IMR-90 (cell line): ENCODE measurements around the gene ZNF263. TPM values are rescaled to one million over a fixed set of nuclear protein-coding genes. Genes with fewer than 3 reads are reported as not detected.

Experiments used
- ATAC-seq: fragments of 200-7000 bp; cut with Tn5 transposase; 2 replicates; pipeline ENCODE4 v1.9.1; 2020; ENCODE audit warnings: low read depth, mild to moderate bottlenecking, moderate library complexity
- BruUV-seq: library from RNA; stranded (reverse); fragments of 400-500 nt; replicated peaks from 2 replicates; lab custom pipeline; 2021; lab: Mats Ljungman, UMichigan
- CTCF ChIA-PET: fragments of 300-600 bp; formaldehyde crosslinking; extraction: SDS; loops from one replicate; lab custom pipeline; 2021; ENCODE audit warnings: antibody characterized with exemption; lab: Yijun Ruan, JAX
- POLR2A ChIA-PET: fragments of 300-600 bp; sonication (Branson Sonifier 250); formaldehyde crosslinking; loops from one replicate; lab custom pipeline; 2022; ENCODE audit warnings: antibody characterized with exemption; ENCODE audit not compliant: unreplicated experiment; lab: Charles Lee
- DNase-seq: peaks from one replicate; pipeline ENCODE4 v3.0.0; 2013
- H2AFZ ChIP-seq: replicated peaks from 2 replicates; pipeline ENCODE3; 2013; ENCODE audit warnings: low read length, mild to moderate bottlenecking; ENCODE audit not compliant: poor library complexity
- H2AK5ac ChIP-seq: 2 replicates; pipeline ENCODE4 v1.6.1; 2013; ENCODE audit warnings: low read depth, low read length, inconsistent platforms
- H2AK9ac ChIP-seq: replicated peaks from 2 replicates; pipeline ENCODE3; 2013; ENCODE audit warnings: mild to moderate bottlenecking, low read depth, low read length, moderate library complexity; ENCODE audit not compliant: poor library complexity
- H2BK120ac ChIP-seq: 2 replicates; pipeline ENCODE4 v1.6.1; 2013; ENCODE audit warnings: low read depth, low read length, inconsistent platforms
- H2BK15ac ChIP-seq: 3 replicates; pipeline ENCODE4 v1.6.1; 2013; ENCODE audit warnings: low read depth, low read length, inconsistent platforms
- H2BK20ac ChIP-seq: 2 replicates; pipeline ENCODE4 v1.6.1; 2013; ENCODE audit warnings: low read depth, mild to moderate bottlenecking, inconsistent platforms, low read length, moderate library complexity
- H2BK5ac ChIP-seq: 2 replicates; pipeline ENCODE4 v1.6.1; 2013; ENCODE audit warnings: mild to moderate bottlenecking, low read depth, low read length, inconsistent platforms; ENCODE audit not compliant: poor library complexity, severe bottlenecking
- H3K14ac ChIP-seq: replicated peaks from 2 replicates; pipeline ENCODE4 v1.6.1; 2013; ENCODE audit warnings: low read depth, low read length, inconsistent platforms
- H3K18ac ChIP-seq: 2 replicates; pipeline ENCODE4 v1.6.1; 2013; ENCODE audit warnings: low read depth, low read length, control low read depth
- H3K23ac ChIP-seq: 2 replicates; pipeline ENCODE4 v1.6.1; 2013; ENCODE audit warnings: low read depth, low read length, inconsistent platforms
- H3K27ac ChIP-seq: 2 replicates; pipeline ENCODE4 v1.5.1; 2013; ENCODE audit warnings: mild to moderate bottlenecking, control low read depth, low read length; ENCODE audit not compliant: insufficient read depth
- H3K27me3 ChIP-seq: 2 replicates; pipeline ENCODE4 v1.6.1; 2013; ENCODE audit warnings: low read length; ENCODE audit not compliant: control insufficient read depth, insufficient read depth
- H3K36me3 ChIP-seq: 2 replicates; pipeline ENCODE4 v1.6.1; 2013; ENCODE audit warnings: low read length, mixed read lengths; ENCODE audit not compliant: control insufficient read depth, insufficient read depth
- H3K4ac ChIP-seq: 2 replicates; pipeline ENCODE4 v1.6.1; 2013; ENCODE audit warnings: low read depth, low read length, inconsistent platforms
- H3K4me1 ChIP-seq: 2 replicates; pipeline ENCODE4 v1.6.1; 2013; ENCODE audit warnings: low read length, mixed read lengths; ENCODE audit not compliant: control insufficient read depth, insufficient read depth
- H3K4me2 ChIP-seq: 2 replicates; pipeline ENCODE4 v1.6.1; 2013; ENCODE audit warnings: low read depth, mild to moderate bottlenecking, control low read depth, low read length, moderate library complexity
- H3K4me3 ChIP-seq: 2 replicates; pipeline ENCODE4 v1.5.1; 2013; ENCODE audit warnings: low read depth, mild to moderate bottlenecking, control low read depth, low read length, moderate library complexity; ENCODE audit not compliant: insufficient read depth
- H3K56ac ChIP-seq: 2 replicates; pipeline ENCODE4 v1.6.1; 2013; ENCODE audit warnings: low read length, inconsistent platforms; ENCODE audit not compliant: insufficient read depth; ENCODE audit errors: extremely low read depth
- H3K79me1 ChIP-seq, 2 experiments: 2 replicates each; pipeline ENCODE4 v1.6.1; 2013; ENCODE audit warnings: low read length in 2 of 2, inconsistent platforms in 1 of 2, low read depth in 1 of 2
- H3K9ac ChIP-seq: 2 replicates; pipeline ENCODE4 v1.6.1; 2013; ENCODE audit warnings: low read depth, low read length, control low read depth
- H3K9me1 ChIP-seq: 2 replicates; pipeline ENCODE4 v1.6.1; 2013; ENCODE audit warnings: low read length, inconsistent platforms; ENCODE audit not compliant: insufficient read depth
- H3K9me3 ChIP-seq: 2 replicates; pipeline ENCODE4 v1.6.1; 2013; ENCODE audit warnings: low read length; ENCODE audit not compliant: control insufficient read depth, insufficient read depth
- H4K20me1 ChIP-seq: 2 replicates; pipeline ENCODE4 v1.6.1; 2013; ENCODE audit warnings: low read length, inconsistent platforms; ENCODE audit not compliant: insufficient read depth
- H4K5ac ChIP-seq: 2 replicates; pipeline ENCODE4 v1.6.1; 2013; ENCODE audit warnings: mild to moderate bottlenecking, low read depth, low read length, control low read depth
- H4K8ac ChIP-seq, 2 experiments: 2 replicates each; pipeline ENCODE4 v1.6.1; 2013; ENCODE audit warnings: low read depth in 2 of 2, low read length in 2 of 2, control low read depth in 1 of 2, inconsistent platforms in 1 of 2
- H4K91ac ChIP-seq: 2 replicates; pipeline ENCODE4 v1.6.1; 2013; ENCODE audit warnings: low read depth, low read length, inconsistent platforms; ENCODE audit not compliant: insufficient read depth
- FOS ChIP-seq: fragments of 150-350 bp; IDR thresholded peaks from 2 replicates; pipeline ENCODE4 v1.6.1; 2016; ENCODE audit warnings: low read depth, low read length
- RCOR1 ChIP-seq: IDR thresholded peaks from 2 replicates; pipeline ENCODE4 v1.6.1; 2012; ENCODE audit warnings: mild to moderate bottlenecking, low read length, improper control_type of control experiment; ENCODE audit not compliant: insufficient replicate concordance
- WGBS, 2 experiments: methylation state at CpG; one replicate each; pipeline versions ENCODE4 v1.1.5 to v1.1.7; 2013; ENCODE audit warnings: missing lambda C conversion rate in 2 of 2; ENCODE audit not compliant: insufficient read length in 1 of 2; ENCODE audit errors: extremely low coverage in 2 of 2; 5-methylcytosine and 5-hydroxymethylcytosine counted together
- dilution Hi-C: fragments of 300-500 bp; cut with HindIII; formaldehyde crosslinking; loops from one replicate; pipeline ENCODE4 v1.14.3; 2018; ENCODE audit warnings: low sequenced_read_pairs; ENCODE audit not compliant: unreplicated experiment
- in situ Hi-C: fragments of 300-500 bp; cut with MboI; formaldehyde crosslinking; loops from 3 replicates; pipeline ENCODE4 v1.14.3; 2019; ENCODE audit warnings: low sequenced_read_pairs, inconsistent platforms, mixed read lengths
- intact Hi-C: fragments of 100-400 bp; cut with micrococcal nuclease; formaldehyde crosslinking; loops from 2 replicates; pipeline ENCODE4 v1.10.0; 2022
- polyA plus RNA-seq, 3 experiments: library from polyadenylated mRNA; depleted of rRNA; stranded (reverse); fragments of >200 nt; gene quantifications; 2 replicates each; pipeline ENCODE4 v1.2.3, GENCODE V29; 2012; ENCODE audit warnings: low replicate concordance in 1 of 3
- total RNA-seq: library from RNA; depleted of rRNA; stranded (reverse); fragments of >200 nt; gene quantifications from 2 replicates; pipeline ENCODE4 v1.2.3, GENCODE V29; 2012
- TF ChIP-seq, protein P1 (sequence below): conservative IDR thresholded peaks from 2 replicates; pipeline ENCODE4 v1.5.1; 2012; ENCODE audit warnings: mild to moderate bottlenecking, low read depth, low read length, improper control_type of control experiment
- TF ChIP-seq, protein P2 (sequence below): fragments of 150-350 bp; IDR thresholded peaks from 2 replicates; pipeline ENCODE4 v1.6.1; 2017; ENCODE audit warnings: mild to moderate bottlenecking, antibody characterized with exemption, low read length, low read depth

The ZNF263 gene
- total and polyA plus RNA-seq, 2 of the 4 experiments (the other 2 are of a cell fraction) = 20.8 to 40.3 TPM

DNA sequence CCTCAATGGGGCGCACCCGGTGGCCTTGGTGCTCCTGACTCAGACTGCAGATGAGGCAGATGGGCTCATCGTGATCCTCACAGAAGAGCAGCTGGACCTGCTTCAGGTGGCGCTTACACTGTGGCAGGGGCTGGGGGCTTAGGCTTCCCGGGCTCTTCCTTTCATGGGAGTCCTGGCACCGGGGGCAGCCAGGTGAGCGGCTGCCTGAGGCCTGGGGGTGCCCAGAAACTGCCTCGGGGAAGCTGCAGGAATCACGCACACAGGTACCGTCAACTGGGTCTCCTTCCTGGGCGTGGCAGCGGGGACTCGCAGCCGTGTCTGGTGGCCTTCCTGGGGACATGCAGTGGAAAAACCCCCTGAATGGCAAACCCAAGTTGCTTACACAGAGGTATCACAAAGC lies 33.8 kb upstream of the ZNF263 start:
- no peak overlapping the region for H2BK15ac ChIP-seq
- H3K18ac ChIP-seq = no peak overlapping the region
- no peaks in the 10 kb centered on the region; the same call in 1 of the 2 replicates for H3K9me3 ChIP-seq
- no peak overlapping the region for H2AK5ac ChIP-seq
- no peaks in the 10 kb centered on the region for H3K4me1 ChIP-seq
- H3K4me3 ChIP-seq = no peak overlapping the region
- no peak overlapping the region for H2BK120ac ChIP-seq
- intact Hi-C loops = no loop called here
- H2BK5ac ChIP-seq = no peak overlapping the region
- no peaks in the 10 kb centered on the region for H3K36me3 ChIP-seq
- H3K9me1 ChIP-seq = no peaks in the 10 kb centered on the region
- no peak overlapping the region for H2BK20ac ChIP-seq
- H4K20me1 ChIP-seq = no peaks in the 10 kb centered on the region
- H3K79me1 ChIP-seq = no peaks in the 10 kb centered on the region
- no peak overlapping the region for H3K27ac ChIP-seq
- H3K4me2 ChIP-seq = no peak overlapping the region
- H3K27me3 ChIP-seq = peaks cover 30% of the 10 kb centered on the region
- no peak overlapping the region for H2AK9ac ChIP-seq
- dilution Hi-C loops = no loop called here
- in situ Hi-C loops = no loop called here
- no peak overlapping the region for H4K91ac ChIP-seq
- TF ChIP-seq, protein P1, sequence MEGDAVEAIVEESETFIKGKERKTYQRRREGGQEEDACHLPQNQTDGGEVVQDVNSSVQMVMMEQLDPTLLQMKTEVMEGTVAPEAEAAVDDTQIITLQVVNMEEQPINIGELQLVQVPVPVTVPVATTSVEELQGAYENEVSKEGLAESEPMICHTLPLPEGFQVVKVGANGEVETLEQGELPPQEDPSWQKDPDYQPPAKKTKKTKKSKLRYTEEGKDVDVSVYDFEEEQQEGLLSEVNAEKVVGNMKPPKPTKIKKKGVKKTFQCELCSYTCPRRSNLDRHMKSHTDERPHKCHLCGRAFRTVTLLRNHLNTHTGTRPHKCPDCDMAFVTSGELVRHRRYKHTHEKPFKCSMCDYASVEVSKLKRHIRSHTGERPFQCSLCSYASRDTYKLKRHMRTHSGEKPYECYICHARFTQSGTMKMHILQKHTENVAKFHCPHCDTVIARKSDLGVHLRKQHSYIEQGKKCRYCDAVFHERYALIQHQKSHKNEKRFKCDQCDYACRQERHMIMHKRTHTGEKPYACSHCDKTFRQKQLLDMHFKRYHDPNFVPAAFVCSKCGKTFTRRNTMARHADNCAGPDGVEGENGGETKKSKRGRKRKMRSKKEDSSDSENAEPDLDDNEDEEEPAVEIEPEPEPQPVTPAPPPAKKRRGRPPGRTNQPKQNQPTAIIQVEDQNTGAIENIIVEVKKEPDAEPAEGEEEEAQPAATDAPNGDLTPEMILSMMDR = no peak
- TF ChIP-seq FOS = no peak
- no peak for TF ChIP-seq RCOR1
- TF ChIP-seq, protein P2, sequence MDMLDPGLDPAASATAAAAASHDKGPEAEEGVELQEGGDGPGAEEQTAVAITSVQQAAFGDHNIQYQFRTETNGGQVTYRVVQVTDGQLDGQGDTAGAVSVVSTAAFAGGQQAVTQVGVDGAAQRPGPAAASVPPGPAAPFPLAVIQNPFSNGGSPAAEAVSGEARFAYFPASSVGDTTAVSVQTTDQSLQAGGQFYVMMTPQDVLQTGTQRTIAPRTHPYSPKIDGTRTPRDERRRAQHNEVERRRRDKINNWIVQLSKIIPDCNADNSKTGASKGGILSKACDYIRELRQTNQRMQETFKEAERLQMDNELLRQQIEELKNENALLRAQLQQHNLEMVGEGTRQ = no peak
- no peak overlapping the region for H3K23ac ChIP-seq
- ChIA-PET POLR2A (no interaction called here), CTCF (no interaction called here)
- H2AFZ ChIP-seq = no peak overlapping the region
- no peak overlapping the region for H4K5ac ChIP-seq
- H3K14ac ChIP-seq = no peak overlapping the region
- no peak overlapping the region for H4K8ac ChIP-seq
- WGBS, 2 experiments = 72% methylated on average over 7 of the region's 14 CpGs; no CpG with 5 or more reads in 1 of the 2 experiments
- H3K4ac ChIP-seq = no peak overlapping the region
- BruUV-seq = no TSS peak
- no peak overlapping the region for H3K9ac ChIP-seq
- ATAC-seq (no peak), DNase-seq (no peak)
- H3K56ac ChIP-seq = no peak overlapping the region
